ENCODE results near the gene DCLRE1C. TPM values are rescaled to one million over a fixed set of nuclear protein-coding genes. Genes with fewer than 3 reads are reported as not detected.
A peak's percentile ranks its signal among the peaks of the same experiment; 100 is the strongest.
"Not testable (repeated sequence)": the region's sequence is repeated elsewhere in the genome, so short reads cannot be mapped to it uniquely, and the experiment has no call there.

DCLRE1C gene
- polyA plus RNA-seq, 2 donors, result 5.7 to 6.5 TPM

- Histone ChIP-seq H3K4me1 (ENCODE audit: control insufficient read depth in 2 of 2, insufficient read depth in 2 of 2, low read length in 1 of 2) (no peaks in the 10 kb centered on the region), H3K27me3 (ENCODE audit: control insufficient read depth in 1 of 2, insufficient read depth in 2 of 2, low read length in 2 of 2) (no peaks in the 10 kb centered on the region), H3K9me3 (ENCODE audit: control insufficient read depth in 2 of 2, insufficient read depth in 1 of 2, low read depth in 1 of 2, low read length in 1 of 2) (no peaks in the 10 kb centered on the region), H3K36me3 (ENCODE audit: control insufficient read depth in 2 of 2, insufficient read depth in 2 of 2, low read length in 1 of 2) (peaks cover 15 to 25% of the 10 kb centered on the region in 2 donors), H3K4me3 (ENCODE audit: low read depth in 1 of 2, low read length in 2 of 2) (no peak overlapping the region), H3K27ac (ENCODE audit: low read depth in 2 of 2, low read length in 1 of 2) (no peak overlapping the region)
- WGBS, 2 donors, result 94 to 99% methylated on average over 2 of the region's 2 CpGs
Measured at GRCh38 chr10:14925268-14925667, 28.6 kb downstream of the DCLRE1C start.

- H3K4me3 ChIP-seq (ENCODE audit: low read depth in 1 of 2, low read length in 2 of 2), result no peak overlapping the region
- no peaks in the 10 kb centered on the region for H3K9me3 ChIP-seq (ENCODE audit: control insufficient read depth in 2 of 2, insufficient read depth in 1 of 2, low read depth in 1 of 2, low read length in 1 of 2)
- no peaks in the 10 kb centered on the region for H3K27me3 ChIP-seq (ENCODE audit: control insufficient read depth in 1 of 2, insufficient read depth in 2 of 2, low read length in 2 of 2)
- peaks cover 19 to 28% of the 10 kb centered on the region in 2 donors for H3K36me3 ChIP-seq (ENCODE audit: control insufficient read depth in 2 of 2, insufficient read depth in 2 of 2, low read length in 1 of 2)
- H3K27ac ChIP-seq (ENCODE audit: low read depth in 2 of 2, low read length in 1 of 2), result peak overlapping the region in 1 of 2 donors; percentile 48
- H3K4me1 ChIP-seq (ENCODE audit: control insufficient read depth in 2 of 2, insufficient read depth in 2 of 2, low read length in 1 of 2), result no peaks in the 10 kb centered on the region
- whole genome bisulfite sequencing, 2 donors, result 90% methylated on average over 7 of the region's 7 CpGs
Measured at GRCh38 chr10:14924013-14924412, 29.9 kb downstream of the DCLRE1C start.

GRCh38 chr10:14918964-14919363, 34.9 kb downstream of the DCLRE1C start:
- no peak overlapping the region for H3K27ac ChIP-seq (ENCODE audit: low read depth in 2 of 2, low read length in 1 of 2)
- H3K4me3 ChIP-seq (ENCODE audit: low read depth in 1 of 2, low read length in 2 of 2), result no peak overlapping the region
- H3K27me3 ChIP-seq (ENCODE audit: control insufficient read depth in 1 of 2, insufficient read depth in 2 of 2, low read length in 2 of 2), result no peaks in the 10 kb centered on the region
- peaks cover 0 to 4% of the 10 kb centered on the region in 2 donors for H3K9me3 ChIP-seq (ENCODE audit: control insufficient read depth in 2 of 2, insufficient read depth in 1 of 2, low read depth in 1 of 2, low read length in 1 of 2)
- H3K36me3 ChIP-seq (ENCODE audit: control insufficient read depth in 2 of 2, insufficient read depth in 2 of 2, low read length in 1 of 2), result peaks cover 10 to 22% of the 10 kb centered on the region in 2 donors
- H3K4me1 ChIP-seq (ENCODE audit: control insufficient read depth in 2 of 2, insufficient read depth in 2 of 2, low read length in 1 of 2), result no peaks in the 10 kb centered on the region
- WGBS, 2 donors, result 82 to 86% methylated on average over 3 of the region's 3 CpGs

- H3K9me3 ChIP-seq (ENCODE audit: control insufficient read depth in 2 of 2, insufficient read depth in 1 of 2, low read depth in 1 of 2, low read length in 1 of 2), result peaks cover 0 to 4% of the 10 kb centered on the region in 2 donors
- H3K4me1 ChIP-seq (ENCODE audit: control insufficient read depth in 2 of 2, insufficient read depth in 2 of 2, low read length in 1 of 2), result no peaks in the 10 kb centered on the region
- H3K27me3 ChIP-seq (ENCODE audit: control insufficient read depth in 1 of 2, insufficient read depth in 2 of 2, low read length in 2 of 2), result no peaks in the 10 kb centered on the region
- no peak overlapping the region for H3K27ac ChIP-seq (ENCODE audit: low read depth in 2 of 2, low read length in 1 of 2)
- no peak overlapping the region for H3K4me3 ChIP-seq (ENCODE audit: low read depth in 1 of 2, low read length in 2 of 2)
- H3K36me3 ChIP-seq (ENCODE audit: control insufficient read depth in 2 of 2, insufficient read depth in 2 of 2, low read length in 1 of 2), result peaks cover 11 to 18% of the 10 kb centered on the region in 2 donors
- WGBS, 2 donors, result 98% methylated on average over 3 of the region's 3 CpGs
Measured at GRCh38 chr10:14917827-14918226, 36.1 kb downstream of the DCLRE1C start.

DNA sequence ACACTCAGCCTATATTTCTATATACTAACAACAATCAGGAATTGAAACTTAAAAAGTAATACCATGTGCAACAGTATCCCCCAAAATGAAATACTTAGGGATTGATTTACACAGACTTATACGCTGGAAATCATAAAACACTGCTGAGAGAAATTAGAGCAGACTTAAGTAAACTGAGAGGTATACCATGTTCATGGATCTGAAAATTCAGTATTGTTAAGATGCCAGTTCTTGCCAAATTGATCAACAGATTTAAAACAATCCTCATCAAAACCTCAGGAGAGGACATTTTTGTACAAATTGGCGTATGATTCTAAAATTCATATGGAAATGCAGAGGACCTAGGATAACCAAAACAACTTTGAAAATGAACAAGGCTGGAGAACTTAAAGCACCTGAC, 37.3 kb downstream of the DCLRE1C start:
- peaks cover 7 to 10% of the 10 kb centered on the region in 2 donors for H3K36me3 ChIP-seq (ENCODE audit: control insufficient read depth in 2 of 2, insufficient read depth in 2 of 2, low read length in 1 of 2)
- H3K27me3 ChIP-seq (ENCODE audit: control insufficient read depth in 1 of 2, insufficient read depth in 2 of 2, low read length in 2 of 2), result no peaks in the 10 kb centered on the region
- H3K4me1 ChIP-seq (ENCODE audit: control insufficient read depth in 2 of 2, insufficient read depth in 2 of 2, low read length in 1 of 2), result no peaks in the 10 kb centered on the region
- H3K27ac ChIP-seq (ENCODE audit: low read depth in 2 of 2, low read length in 1 of 2), result no peak overlapping the region
- H3K4me3 ChIP-seq (ENCODE audit: low read depth in 1 of 2, low read length in 2 of 2), result no peak overlapping the region
- WGBS, 2 donors, result 99 to 100% methylated on average over 2 of the region's 2 CpGs
- H3K9me3 ChIP-seq (ENCODE audit: control insufficient read depth in 2 of 2, insufficient read depth in 1 of 2, low read depth in 1 of 2, low read length in 1 of 2), result peaks cover 0 to 4% of the 10 kb centered on the region in 2 donors

DNA sequence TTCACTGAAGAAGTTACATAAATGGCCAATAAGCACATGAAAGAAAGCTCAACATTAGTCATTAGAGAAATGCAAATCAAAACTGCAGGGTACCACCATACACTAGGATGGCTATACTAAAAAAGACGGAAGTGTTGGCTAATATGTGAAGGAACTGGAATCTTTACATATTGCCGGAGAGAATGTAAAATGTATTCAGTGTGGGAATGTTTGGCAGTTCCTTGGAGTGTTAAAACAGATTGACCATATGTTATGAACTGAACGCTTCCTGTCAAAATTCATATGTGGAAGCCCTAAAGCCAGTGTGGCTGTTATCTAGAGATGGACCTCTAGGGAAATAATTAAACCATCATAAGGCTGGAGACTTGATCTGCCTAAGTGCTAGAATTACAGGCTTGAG, 42.1 kb downstream of the DCLRE1C start:
- no peak overlapping the region for H3K4me3 ChIP-seq (ENCODE audit: low read depth in 1 of 2, low read length in 2 of 2)

DNA sequence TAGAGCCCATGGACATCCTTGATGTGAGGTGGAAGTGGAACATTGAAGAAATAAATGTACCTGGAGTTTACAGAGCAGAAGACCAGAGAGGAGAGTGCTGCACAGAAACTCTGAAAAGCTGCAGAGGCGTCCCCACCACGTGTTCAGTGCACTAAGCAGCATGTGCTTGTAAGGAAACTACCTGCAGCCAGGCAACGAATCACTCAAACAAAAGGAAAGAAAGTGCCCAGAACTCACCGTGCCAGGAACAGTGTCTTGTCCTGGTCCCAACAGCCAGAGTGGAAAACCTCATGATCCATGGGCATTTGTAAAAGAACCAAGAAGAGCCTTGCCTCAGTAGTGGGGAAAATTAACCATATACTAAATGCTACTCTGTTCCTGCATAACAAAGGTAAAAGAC, 42.9 kb downstream of the DCLRE1C start:
- no peak overlapping the region for H3K4me3 ChIP-seq (ENCODE audit: low read depth in 1 of 2, low read length in 2 of 2)
- no peaks in the 10 kb centered on the region for H3K9me3 ChIP-seq (ENCODE audit: control insufficient read depth in 2 of 2, insufficient read depth in 1 of 2, low read depth in 1 of 2, low read length in 1 of 2)
- H3K4me1 ChIP-seq (ENCODE audit: control insufficient read depth in 2 of 2, insufficient read depth in 2 of 2, low read length in 1 of 2), result no peaks in the 10 kb centered on the region
- H3K27ac ChIP-seq (ENCODE audit: low read depth in 2 of 2, low read length in 1 of 2), result no peak overlapping the region
- H3K36me3 ChIP-seq (ENCODE audit: control insufficient read depth in 2 of 2, insufficient read depth in 2 of 2, low read length in 1 of 2), result peaks cover 4 to 7% of the 10 kb centered on the region in 2 donors
- no peaks in the 10 kb centered on the region for H3K27me3 ChIP-seq (ENCODE audit: control insufficient read depth in 1 of 2, insufficient read depth in 2 of 2, low read length in 2 of 2)
- 90 to 95% methylated on average over 4 of the region's 4 CpGs for WGBS, 2 donors

More for the DNA sequence above, 42.1 kb downstream of the DCLRE1C start:
- no peaks in the 10 kb centered on the region for H3K9me3 ChIP-seq (ENCODE audit: control insufficient read depth in 2 of 2, insufficient read depth in 1 of 2, low read depth in 1 of 2, low read length in 1 of 2)
- H3K4me1 ChIP-seq (ENCODE audit: control insufficient read depth in 2 of 2, insufficient read depth in 2 of 2, low read length in 1 of 2), result no peaks in the 10 kb centered on the region
- no peak overlapping the region for H3K27ac ChIP-seq (ENCODE audit: low read depth in 2 of 2, low read length in 1 of 2)
- peaks cover 4 to 7% of the 10 kb centered on the region in 2 donors for H3K36me3 ChIP-seq (ENCODE audit: control insufficient read depth in 2 of 2, insufficient read depth in 2 of 2, low read length in 1 of 2)
- WGBS, 2 donors, result 83 to 95% methylated on average over 3 of the region's 3 CpGs
- no peaks in the 10 kb centered on the region for H3K27me3 ChIP-seq (ENCODE audit: control insufficient read depth in 1 of 2, insufficient read depth in 2 of 2, low read length in 2 of 2)

- Histone ChIP-seq H3K27me3 (ENCODE audit: control insufficient read depth in 1 of 2, insufficient read depth in 2 of 2, low read length in 2 of 2) (no peaks in the 10 kb centered on the region), H3K4me3 (ENCODE audit: low read depth in 1 of 2, low read length in 2 of 2) (no peak overlapping the region), H3K36me3 (ENCODE audit: control insufficient read depth in 2 of 2, insufficient read depth in 2 of 2, low read length in 1 of 2) (peaks cover 4 to 7% of the 10 kb centered on the region in 2 donors), H3K27ac (ENCODE audit: low read depth in 2 of 2, low read length in 1 of 2) (no peak overlapping the region), H3K9me3 (ENCODE audit: control insufficient read depth in 2 of 2, insufficient read depth in 1 of 2, low read depth in 1 of 2, low read length in 1 of 2) (no peaks in the 10 kb centered on the region), H3K4me1 (ENCODE audit: control insufficient read depth in 2 of 2, insufficient read depth in 2 of 2, low read length in 1 of 2) (no peaks in the 10 kb centered on the region)
- WGBS, 2 donors, result 74 to 89% methylated on average over 2 of the region's 2 CpGs
Measured at GRCh38 chr10:14909101-14909500, 44.8 kb downstream of the DCLRE1C start.

- not testable (repeated sequence) for H3K4me3 ChIP-seq (ENCODE audit: low read depth in 1 of 2, low read length in 2 of 2); H3K4me1 ChIP-seq (ENCODE audit: control insufficient read depth in 2 of 2, insufficient read depth in 2 of 2, low read length in 1 of 2); H3K36me3 ChIP-seq (ENCODE audit: control insufficient read depth in 2 of 2, insufficient read depth in 2 of 2, low read length in 1 of 2); H3K27ac ChIP-seq (ENCODE audit: low read depth in 2 of 2, low read length in 1 of 2); H3K9me3 ChIP-seq (ENCODE audit: control insufficient read depth in 2 of 2, insufficient read depth in 1 of 2, low read depth in 1 of 2, low read length in 1 of 2); H3K27me3 ChIP-seq (ENCODE audit: control insufficient read depth in 1 of 2, insufficient read depth in 2 of 2, low read length in 2 of 2)
- 96 to 99% methylated on average over 4 of the region's 4 CpGs for WGBS, 2 donors
Measured at GRCh38 chr10:14907591-14907990, 46.3 kb downstream of the DCLRE1C start.

GRCh38 chr10:14906765-14907164, 47.1 kb downstream of the DCLRE1C start:
- Histone ChIP-seq H3K36me3 (ENCODE audit: control insufficient read depth in 2 of 2, insufficient read depth in 2 of 2, low read length in 1 of 2) (peaks cover 4% of the 10 kb centered on the region in 2 donors), H3K4me3 (ENCODE audit: low read depth in 1 of 2, low read length in 2 of 2) (no peak overlapping the region), H3K27me3 (ENCODE audit: control insufficient read depth in 1 of 2, insufficient read depth in 2 of 2, low read length in 2 of 2) (no peaks in the 10 kb centered on the region), H3K9me3 (ENCODE audit: control insufficient read depth in 2 of 2, insufficient read depth in 1 of 2, low read depth in 1 of 2, low read length in 1 of 2) (no peaks in the 10 kb centered on the region), H3K4me1 (ENCODE audit: control insufficient read depth in 2 of 2, insufficient read depth in 2 of 2, low read length in 1 of 2) (no peaks in the 10 kb centered on the region), H3K27ac (ENCODE audit: low read depth in 2 of 2, low read length in 1 of 2) (no peak overlapping the region)
- WGBS, 2 donors, result 94 to 99% methylated on average over 2 of the region's 2 CpGs

Measured in esophagus (tissue), 2 donors.